ENCODE results near the gene BMP6.

DNA sequence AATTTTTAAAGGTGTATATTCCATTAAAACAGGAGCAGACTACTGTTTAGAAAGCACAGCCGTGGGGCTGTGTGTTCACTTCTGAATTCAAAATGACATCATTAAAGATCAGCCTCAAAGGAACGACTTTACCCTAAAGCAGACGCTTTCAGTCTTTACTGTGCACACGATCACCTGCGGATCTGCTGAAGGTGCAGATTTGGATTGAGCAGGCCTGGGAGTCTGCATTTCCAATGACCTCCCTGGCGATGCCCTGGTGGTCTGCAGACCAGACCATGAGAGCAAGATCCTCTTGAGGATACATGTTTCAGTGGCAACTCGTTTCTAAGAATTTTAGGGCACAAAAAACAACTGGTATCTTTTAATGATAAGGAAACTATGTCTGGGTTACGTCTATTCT is 157.5 kb downstream of the BMP6 start:
- TF ChIP-seq EZH2 (IDR thresholded peaks at IDR 0.05; ENCODE audit: low read depth): no peak
- TF ChIP-seq, protein P1, sequence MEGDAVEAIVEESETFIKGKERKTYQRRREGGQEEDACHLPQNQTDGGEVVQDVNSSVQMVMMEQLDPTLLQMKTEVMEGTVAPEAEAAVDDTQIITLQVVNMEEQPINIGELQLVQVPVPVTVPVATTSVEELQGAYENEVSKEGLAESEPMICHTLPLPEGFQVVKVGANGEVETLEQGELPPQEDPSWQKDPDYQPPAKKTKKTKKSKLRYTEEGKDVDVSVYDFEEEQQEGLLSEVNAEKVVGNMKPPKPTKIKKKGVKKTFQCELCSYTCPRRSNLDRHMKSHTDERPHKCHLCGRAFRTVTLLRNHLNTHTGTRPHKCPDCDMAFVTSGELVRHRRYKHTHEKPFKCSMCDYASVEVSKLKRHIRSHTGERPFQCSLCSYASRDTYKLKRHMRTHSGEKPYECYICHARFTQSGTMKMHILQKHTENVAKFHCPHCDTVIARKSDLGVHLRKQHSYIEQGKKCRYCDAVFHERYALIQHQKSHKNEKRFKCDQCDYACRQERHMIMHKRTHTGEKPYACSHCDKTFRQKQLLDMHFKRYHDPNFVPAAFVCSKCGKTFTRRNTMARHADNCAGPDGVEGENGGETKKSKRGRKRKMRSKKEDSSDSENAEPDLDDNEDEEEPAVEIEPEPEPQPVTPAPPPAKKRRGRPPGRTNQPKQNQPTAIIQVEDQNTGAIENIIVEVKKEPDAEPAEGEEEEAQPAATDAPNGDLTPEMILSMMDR (conservative IDR thresholded peaks at IDR 0.05): no peak
